ENCODE measurements around the gene COL4A6.

Gene COL4A6

GRCh38 chrX:108198420-108198819 is 239.8 kb downstream of the COL4A6 start:
- FAIRE-seq = no peak

GRCh38 chrX:108186811-108187210 is 251.4 kb downstream of the COL4A6 start:
- DNase-seq (ENCODE audit: insufficient read length, low spot score) = no peak
- FAIRE-seq = no peak
- TF ChIP-seq CTCF (IDR thresholded peaks at IDR 0.05; ENCODE audit: insufficient read depth, missing control alignments) = no peak

More at GRCh38 chrX:108198420-108198819, 239.8 kb downstream of the COL4A6 start:
- no peak for DNase-seq (ENCODE audit: insufficient read length, low spot score)
- TF ChIP-seq CTCF (IDR thresholded peaks at IDR 0.05; ENCODE audit: insufficient read depth, missing control alignments) = no peak

- DNase-seq (ENCODE audit: insufficient read length, low spot score) = no peak
- FAIRE-seq = no peak
These were observed 260.1 kb downstream of the COL4A6 start for GRCh38 chrX:108178143-108178498.

GRCh38 chrX:108177351-108178142 is 260.7 kb downstream of the COL4A6 start:
- no peak for DNase-seq (ENCODE audit: insufficient read length, low spot score)
- no peak for FAIRE-seq
- no peak for TF ChIP-seq CTCF (IDR thresholded peaks at IDR 0.05; ENCODE audit: insufficient read depth, missing control alignments)

More at GRCh38 chrX:108178143-108178498, 260.1 kb downstream of the COL4A6 start:
- TF ChIP-seq CTCF (IDR thresholded peaks at IDR 0.05; ENCODE audit: insufficient read depth, missing control alignments) = no peak

GRCh38 chrX:108173874-108174273 is 264.3 kb downstream of the COL4A6 start:
- TF ChIP-seq CTCF (IDR thresholded peaks at IDR 0.05; ENCODE audit: insufficient read depth, missing control alignments) = no peak
- FAIRE-seq = no peak
- no peak for DNase-seq (ENCODE audit: insufficient read length, low spot score)

GRCh38 chrX:108171671-108172070 is 266.6 kb downstream of the COL4A6 start:
- DNase-seq (ENCODE audit: insufficient read length, low spot score) = no peak
- no peak for TF ChIP-seq CTCF (IDR thresholded peaks at IDR 0.05; ENCODE audit: insufficient read depth, missing control alignments)
- FAIRE-seq = no peak

GRCh38 chrX:108169768-108170167 is 268.5 kb downstream of the COL4A6 start:
- no peak for TF ChIP-seq CTCF (IDR thresholded peaks at IDR 0.05; ENCODE audit: insufficient read depth, missing control alignments)
- DNase-seq (ENCODE audit: insufficient read length, low spot score) (no peak), FAIRE-seq (no peak)

Data from D721Med (cell line).